T-helper 1 cell (primary cell): Measurements from ENCODE around the gene LAMTOR4.
"Not testable (repeated sequence)": the region's sequence is repeated elsewhere in the genome, so short reads cannot be mapped to it uniquely, and the experiment has no call there.

Source experiments
- DNase-seq, 5 donors: peaks; one replicate each; pipeline ENCODE4 v3.0.0-alpha.2; 2012 to 2020

Gene LAMTOR4

GRCh38 chr7:100122568-100122967 is 26.1 kb upstream of the LAMTOR4 start:
- DNase-seq: no peak

DNA sequence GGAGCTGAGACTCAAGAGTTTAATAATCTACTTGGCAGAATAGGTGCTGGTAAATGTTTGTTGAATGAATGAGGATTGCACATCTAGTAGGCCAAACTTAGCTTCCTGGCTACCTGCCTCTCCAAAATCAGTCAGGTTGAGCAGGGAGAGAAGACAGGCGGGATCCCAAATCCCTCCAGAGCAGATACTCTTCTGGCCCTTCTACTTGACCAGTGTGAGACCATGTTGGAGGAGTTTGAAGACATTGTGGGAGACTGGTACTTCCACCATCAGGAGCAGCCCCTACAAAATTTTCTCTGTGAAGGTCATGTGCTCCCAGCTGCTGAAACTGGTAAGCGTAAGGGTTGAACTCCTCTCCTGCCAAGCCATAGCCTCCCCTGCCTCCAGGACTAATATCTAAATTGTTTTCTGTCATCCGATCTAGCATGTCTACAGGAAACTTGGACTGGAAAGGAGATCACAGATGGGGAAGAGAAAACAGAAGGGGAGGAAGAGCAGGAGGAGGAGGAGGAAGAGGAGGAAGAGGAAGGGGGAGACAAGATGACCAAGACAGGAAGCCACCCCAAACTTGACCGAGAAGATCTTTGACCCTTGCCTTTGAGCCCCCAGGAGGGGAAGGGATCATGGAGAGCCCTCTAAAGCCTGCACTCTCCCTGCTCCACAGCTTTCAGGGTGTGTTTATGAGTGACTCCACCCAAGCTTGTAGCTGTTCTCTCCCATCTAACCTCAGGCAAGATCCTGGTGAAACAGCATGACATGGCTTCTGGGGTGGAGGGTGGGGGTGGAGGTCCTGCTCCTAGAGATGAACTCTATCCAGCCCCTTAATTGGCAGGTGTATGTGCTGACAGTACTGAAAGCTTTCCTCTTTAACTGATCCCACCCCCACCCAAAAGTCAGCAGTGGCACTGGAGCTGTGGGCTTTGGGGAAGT is 24.2 kb upstream of the LAMTOR4 start:
- no peak for DNase-seq

GRCh38 chr7:100126239-100126930 is 22.3 kb upstream of the LAMTOR4 start:
- no peak for DNase-seq

DNA sequence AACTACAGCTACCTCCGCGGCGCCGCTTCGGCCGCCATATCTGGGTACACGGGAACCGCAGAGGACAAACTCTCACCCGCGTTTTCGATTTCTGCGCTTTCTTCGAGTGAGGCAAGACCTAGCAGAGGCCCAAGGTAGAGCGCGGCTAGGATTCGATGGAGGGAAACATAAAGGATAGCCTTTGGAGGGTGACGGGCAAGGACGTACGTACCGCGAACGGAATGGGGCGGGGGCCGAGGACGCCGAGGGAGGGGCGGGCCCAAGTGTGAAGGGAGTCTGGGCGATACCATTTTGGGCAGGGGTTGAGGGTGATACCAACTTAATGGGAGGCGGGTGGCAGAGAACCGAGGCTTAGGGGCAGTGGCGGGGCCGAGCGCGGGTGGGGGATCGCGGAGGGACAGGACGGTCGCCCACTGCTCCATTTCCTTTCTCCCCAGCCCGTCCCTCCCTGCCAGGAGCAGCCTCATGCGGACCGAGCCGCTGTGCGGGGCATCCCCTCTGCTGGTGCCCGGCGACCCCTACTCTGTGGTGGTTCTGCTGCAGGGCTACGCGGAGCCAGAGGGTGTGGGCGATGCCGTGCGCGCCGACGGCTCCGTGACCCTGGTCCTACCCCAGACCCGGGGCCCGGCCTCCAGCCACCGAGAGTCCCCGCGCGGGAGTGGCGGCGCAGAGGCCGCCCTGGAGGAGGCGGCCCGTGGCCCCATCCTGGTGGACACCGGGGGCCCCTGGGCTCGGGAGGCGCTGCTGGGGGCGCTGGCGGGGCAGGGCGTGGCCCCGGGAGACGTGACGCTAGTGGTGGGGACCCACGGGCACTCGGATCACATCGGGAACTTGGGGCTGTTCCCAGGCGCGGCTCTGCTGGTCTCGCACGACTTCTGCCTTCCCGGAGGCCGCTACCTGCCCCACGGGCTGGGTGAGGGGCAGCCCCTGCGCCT is 21.5 kb upstream of the LAMTOR4 start, which contains the start of gene MBLAC1:
Gene MBLAC1 (plus strand): TSS at position 37 of the 935 bp plus-strand sequence. CDS start 429 bp downstream, at position 466.
- peak; percentile 81 to 92 (median 88) for DNase-seq

DNA sequence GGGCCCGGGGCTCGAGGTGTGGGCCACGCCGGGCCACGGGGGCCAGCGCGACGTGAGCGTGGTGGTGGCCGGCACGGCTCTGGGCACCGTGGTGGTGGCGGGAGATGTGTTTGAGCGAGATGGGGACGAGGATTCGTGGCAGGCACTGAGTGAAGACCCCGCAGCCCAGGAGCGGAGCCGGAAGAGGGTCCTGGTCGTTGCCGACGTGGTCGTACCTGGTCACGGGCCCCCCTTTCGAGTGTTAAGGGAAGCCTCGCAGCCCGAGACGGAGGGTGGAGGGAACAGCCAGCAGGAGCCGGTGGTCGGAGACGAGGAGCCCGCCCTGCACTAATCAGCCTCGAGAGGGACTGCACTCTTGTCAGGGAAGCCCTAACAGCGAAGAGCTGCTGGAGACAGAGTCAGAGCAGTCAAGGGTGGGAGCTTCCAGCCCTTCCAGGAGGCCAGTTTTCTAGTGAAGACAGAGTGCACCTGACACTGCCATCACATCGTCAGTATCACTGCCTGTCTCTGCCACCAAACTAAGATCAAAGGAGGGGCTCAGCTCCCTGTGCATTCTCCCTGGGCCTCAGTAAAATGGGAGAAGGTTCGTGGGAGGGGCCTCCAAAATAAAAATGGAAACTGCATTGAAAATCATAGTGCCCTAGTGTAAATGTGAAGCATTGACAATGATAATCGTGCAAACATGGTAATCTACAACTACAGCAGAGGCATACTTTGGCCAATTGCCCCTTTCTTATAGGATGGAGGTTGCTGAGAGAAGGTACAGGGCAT is 20.7 kb upstream of the LAMTOR4 start:
- DNase-seq: peak in 1 of 5 donors; percentile 31

DNA sequence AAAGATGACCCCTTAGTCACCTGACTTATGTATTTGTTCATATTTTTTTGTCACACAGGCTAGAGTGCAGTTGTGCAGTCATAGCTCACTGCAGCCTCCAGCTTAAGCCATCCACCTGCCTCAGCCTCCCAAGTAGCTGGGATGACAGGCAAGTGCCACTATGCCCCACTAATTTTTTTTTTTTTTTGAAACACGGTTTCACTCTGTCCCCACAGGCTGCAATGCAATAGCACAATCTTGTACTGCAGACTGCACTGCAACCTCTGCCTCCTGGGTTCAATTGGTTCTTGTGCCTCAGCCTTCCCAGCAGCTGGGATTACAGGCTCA is 20.1 kb upstream of the LAMTOR4 start:
- no peak for DNase-seq

DNA sequence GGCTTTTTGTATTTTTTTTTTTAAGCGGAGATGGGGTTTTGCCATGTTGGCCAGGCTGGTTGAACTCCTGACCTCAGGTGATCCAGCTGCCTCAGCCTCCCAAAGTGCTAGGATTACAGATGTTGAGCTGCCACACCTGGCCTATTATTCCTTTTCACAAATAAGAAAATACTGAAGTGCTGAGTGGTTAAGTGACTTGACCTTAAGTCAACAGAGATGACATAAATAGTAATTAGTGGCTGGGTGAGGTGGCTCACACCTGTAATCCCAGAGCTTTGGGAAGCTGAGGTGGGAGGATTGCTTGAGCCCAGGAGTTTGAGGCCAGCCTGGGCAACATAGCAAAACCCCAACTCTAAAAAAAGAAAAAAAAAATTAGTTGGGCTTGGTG is 18.5 kb upstream of the LAMTOR4 start:
- not testable (repeated sequence) for DNase-seq

DNA sequence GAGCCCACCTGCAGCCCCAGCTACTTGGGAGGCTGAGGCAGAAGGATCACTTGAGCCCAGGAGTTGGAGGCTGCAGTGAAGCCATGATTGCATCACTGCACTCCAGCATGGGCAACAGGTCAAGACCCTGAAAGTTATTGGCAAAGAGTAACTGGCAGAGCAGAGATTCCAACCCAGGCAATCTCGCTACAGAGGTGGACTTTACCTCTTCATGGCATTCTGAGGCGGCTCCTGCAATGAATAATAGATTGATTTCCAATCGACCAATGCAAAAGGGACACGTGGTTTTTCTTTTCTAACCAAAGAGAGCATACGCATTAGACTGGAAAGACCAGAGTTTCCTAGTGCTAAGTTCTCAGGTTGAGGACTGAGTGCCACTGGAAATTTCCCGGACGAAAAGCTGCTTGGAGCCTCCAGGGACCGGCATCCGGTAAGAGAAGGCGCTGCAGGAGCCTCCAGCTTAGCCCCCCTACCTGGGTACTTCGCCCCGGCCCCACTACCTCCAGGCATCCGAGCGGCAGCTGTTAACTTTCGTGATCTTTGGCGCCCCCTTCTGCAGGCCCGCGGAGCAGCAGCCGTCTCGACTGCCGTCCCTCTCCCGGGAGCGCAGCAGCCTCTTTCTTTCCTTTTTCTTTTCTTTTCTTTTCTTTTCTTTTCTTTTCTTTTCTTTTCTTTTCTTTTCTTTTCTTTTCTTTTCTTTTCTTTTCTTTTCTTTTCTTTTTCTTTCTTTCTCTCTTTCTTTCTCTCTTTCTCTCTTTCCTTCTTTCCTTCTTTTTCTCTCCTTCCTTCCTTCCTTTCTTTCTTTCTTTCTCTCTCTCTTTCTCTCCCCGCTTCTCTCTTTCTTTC is 17.9 kb upstream of the LAMTOR4 start:
- DNase-seq: peak; percentile 67 to 81 (median 73)

- no peak for DNase-seq
Observed at GRCh38 chr7:100132126-100132525, 16.6 kb upstream of the LAMTOR4 start.

GRCh38 chr7:100132697-100133151 is 16.0 kb upstream of the LAMTOR4 start:
- DNase-seq: peak in 4 of 5 donors; percentile 46 to 66 (median 54)

GRCh38 chr7:100137851-100138760 is 10.6 kb upstream of the LAMTOR4 start:
- DNase-seq: no peak

- no peak for DNase-seq
Observed at GRCh38 chr7:100141555-100141949, 7.2 kb upstream of the LAMTOR4 start.

- DNase-seq: no peak
Observed at GRCh38 chr7:100142461-100142860, 6.3 kb upstream of the LAMTOR4 start.

- DNase-seq: not testable (repeated sequence)
Observed at GRCh38 chr7:100146350-100146749, 2.4 kb upstream of the LAMTOR4 start.

- no peak for DNase-seq
Observed at GRCh38 chr7:100147278-100147677, 1.4 kb upstream of the LAMTOR4 start.

DNA sequence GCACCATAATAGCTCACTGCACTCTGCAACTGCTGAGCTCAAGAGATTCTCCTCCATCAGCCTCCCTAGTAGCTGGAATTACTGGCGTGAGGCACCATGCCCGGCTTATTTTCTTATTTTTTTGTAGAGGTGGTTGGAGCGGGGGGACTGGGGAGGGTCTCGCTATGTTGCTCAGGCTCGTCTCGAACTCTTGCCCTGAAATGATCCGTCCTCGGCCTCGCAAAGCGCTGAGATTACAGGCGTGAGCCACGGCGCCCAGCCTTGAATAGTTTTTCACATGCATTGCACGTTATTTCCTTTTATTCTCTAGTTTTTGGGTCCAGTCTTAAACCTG is 526 bp upstream of the LAMTOR4 start:
- DNase-seq: no peak

DNA sequence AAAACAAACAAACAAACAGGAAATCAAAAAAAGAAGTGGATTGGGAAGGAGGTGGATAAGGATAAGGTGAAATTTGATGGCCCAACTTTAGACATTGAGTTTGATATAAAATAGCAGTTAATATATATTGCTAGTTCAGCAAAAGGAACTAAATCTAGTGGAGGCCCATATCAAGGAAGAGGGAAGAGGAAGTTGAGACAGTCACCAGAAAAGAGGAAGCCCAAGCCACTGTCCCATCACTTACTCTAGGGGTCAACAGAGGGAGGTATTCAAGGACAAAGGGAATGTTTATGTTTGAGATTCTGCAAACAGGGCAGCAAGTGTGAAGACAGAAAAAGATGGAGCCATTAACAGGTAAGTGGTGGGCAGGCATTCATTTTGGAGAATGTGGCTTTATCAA is 3.7 kb downstream of the LAMTOR4 start:
- DNase-seq: no peak

DNA sequence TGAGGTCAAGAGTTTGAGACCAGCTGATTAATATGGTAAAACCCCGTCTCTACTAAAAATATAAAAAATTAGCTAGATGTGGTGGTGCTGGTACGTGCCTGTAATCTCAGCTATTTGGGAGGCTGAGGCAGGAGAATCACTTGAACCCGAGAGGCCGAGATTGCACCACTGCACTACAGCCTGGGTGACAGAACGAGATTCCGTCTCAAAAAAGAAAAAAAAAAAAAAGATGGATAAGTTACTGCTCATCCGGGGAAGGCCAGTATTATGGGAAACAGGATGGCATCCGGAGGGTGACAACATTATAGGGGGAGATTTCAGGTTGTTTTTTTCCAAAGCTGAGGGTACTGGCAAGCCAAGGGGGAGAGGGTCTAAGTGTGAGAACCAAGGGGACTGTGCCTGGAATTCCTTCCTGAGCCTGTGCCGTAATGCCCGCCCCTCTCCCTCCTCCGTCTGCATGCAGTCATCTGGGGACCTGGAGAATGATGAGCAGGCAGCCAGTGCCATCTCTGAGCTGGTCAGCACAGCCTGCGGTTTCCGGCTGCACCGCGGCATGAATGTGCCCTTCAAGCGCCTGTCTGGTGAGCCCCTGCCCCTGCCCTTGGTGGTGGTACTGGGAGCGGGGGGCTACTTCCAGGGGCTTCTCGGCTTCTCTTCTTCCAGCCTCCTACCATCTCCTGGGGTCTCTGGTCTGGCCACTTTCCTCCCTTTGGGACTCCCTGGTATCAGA is 4.4 kb downstream of the LAMTOR4 start:
- no peak for DNase-seq
